ENCODE results near the gene RAP2A.

- no peak for TF ChIP-seq CTCF (conservative IDR thresholded peaks at IDR 0.05 in 1 of 2, IDR thresholded peaks at IDR 0.05 in 1 of 2; ENCODE audit: low read depth in 1 of 2, low read length in 2 of 2)
- no peak for TF ChIP-seq EZH2 (IDR thresholded peaks at IDR 0.05; ENCODE audit: low read length, missing control alignments)
These were observed 2.7 kb upstream of the RAP2A start for GRCh38 chr13:97431171-97431764.
